GM18519 (cell line): Measurements from ENCODE around the gene ATP1B1.

Experiments used
- ATAC-seq: cut with Tn5 transposase; IDR thresholded peaks from one replicate; pipeline ENCODE4 v1.9.1; 2021; ENCODE audit warnings: mild to moderate bottlenecking, moderate library complexity; ENCODE audit not compliant: unreplicated experiment, low FRiP score

The ATP1B1 gene

DNA sequence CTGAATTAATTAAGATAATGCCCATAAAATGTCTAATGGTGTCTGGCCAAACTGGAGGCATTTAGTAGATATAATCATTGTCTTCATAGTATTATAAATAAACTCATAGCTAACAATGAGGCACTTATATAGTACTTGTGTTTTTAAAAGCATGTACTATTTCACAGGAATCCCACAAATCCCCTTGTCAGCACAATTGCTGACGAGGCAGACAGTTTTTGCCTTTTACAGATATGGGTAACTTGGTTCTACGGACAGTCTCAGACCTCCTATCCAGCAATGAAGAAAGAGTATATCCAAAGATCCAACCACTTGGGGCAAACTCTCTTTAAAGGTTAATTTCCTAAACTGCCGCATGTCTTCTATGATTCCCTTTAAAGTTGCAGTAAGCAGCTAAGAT is 73.7 kb downstream of the ATP1B1 start:
- no peak for ATAC-seq
